Gastrocnemius medialis (tissue), 4 donors: Measurements from ENCODE around the gene ESR1. TPM values are rescaled to one million over a fixed set of nuclear protein-coding genes. Genes with fewer than 3 reads are reported as not detected.

Experiments used
- ATAC-seq, 2 donors: fragments of 150-250 bp; one replicate each; pipeline ENCODE4 v1.9.1; 2016
- DNase-seq, 2 donors: peaks; one replicate each; pipeline ENCODE4 v3.0.0-alpha.2; 2019
- H3K27ac ChIP-seq, 4 donors: fragments of 200-600 bp; sonication (generic); 1 replicate in 1 of 4; 2 replicates in 3 of 4; pipeline ENCODE4 v1.5.1; 2016 to 2018; ENCODE audit warnings: mild to moderate bottlenecking in 2 of 4, moderate library complexity in 1 of 4
- H3K27me3 ChIP-seq, 3 donors: fragments of 200-600 bp; sonication (generic) in 2 of 3; 1 replicate in 1 of 3; 2 replicates in 2 of 3; pipeline versions ENCODE4 v1.5.1 to v1.6.0; 2016 to 2019; ENCODE audit warnings: mild to moderate bottlenecking in 1 of 3, moderate library complexity in 1 of 3
- H3K36me3 ChIP-seq, 2 donors: fragments of 200-600 bp; sonication (generic) in 1 of 2; one replicate each; pipeline ENCODE4 v1.5.1; 2017 to 2018
- H3K4me1 ChIP-seq, 2 donors: fragments of 200-600 bp; sonication (generic) in 1 of 2; one replicate each; pipeline ENCODE4 v1.5.1; 2016 to 2017; ENCODE audit warnings: mild to moderate bottlenecking in 2 of 2
- H3K4me3 ChIP-seq, 4 donors: fragments of 200-600 bp; sonication (generic) in 3 of 4; 1 replicate in 1 of 4; 2 replicates in 3 of 4; pipeline ENCODE4 v1.5.1; 2016 to 2019; ENCODE audit warnings: mild to moderate bottlenecking in 2 of 4
- H3K9me3 ChIP-seq, 3 donors: fragments of 200-600 bp; sonication (generic) in 2 of 3; 1 replicate in 1 of 3; 2 replicates in 2 of 3; pipeline ENCODE4 v1.5.1; 2016 to 2019
- POLR2A ChIP-seq, 2 donors: fragments of 450-650 bp; IDR thresholded peaks; one replicate each; pipeline ENCODE4 v1.6.1; 2017; ENCODE audit warnings: antibody characterized with exemption in 2 of 2, mild to moderate bottlenecking in 2 of 2, moderate library complexity in 2 of 2
- in situ Hi-C, 4 donors: fragments of 200-750 bp; cut with MboI; loops; one replicate each; pipeline versions ENCODE4 v1.15.0 to v1.8.0; 2017; ENCODE audit warnings: low sequenced_read_pairs in 4 of 4
- intact Hi-C: fragments of 100-400 bp; cut with DNase I; formaldehyde crosslinking; loops from one replicate; pipeline ENCODE4 v1.15.1; 2023; ENCODE audit warnings: low total_unique reads
- total RNA-seq, 4 donors: library from RNA; depleted of rRNA; stranded (reverse); fragments of >200 nt; gene quantifications; one replicate each; pipeline versions ENCODE4 v1.1.0 to v1.2.3, GENCODE V29; 2016
- TF ChIP-seq, protein P1 (sequence below), 5 experiments: fragments of 450-650 bp in 3 of 5; fragments of 200-600 bp in 2 of 5; sonication (generic) in 2 of 5; IDR thresholded peaks in 4 of 5; conservative IDR thresholded peaks in 1 of 5; 1 replicate in 4 of 5; 2 replicates in 1 of 5; pipeline ENCODE4 v1.5.1; 2016 to 2019; ENCODE audit warnings: antibody characterized with exemption in 5 of 5, mild to moderate bottlenecking in 3 of 5, moderate library complexity in 3 of 5

The ESR1 gene
- total RNA-seq, 4 donors from 2014 or later = 0.61 to 1.1 (median 1.1) TPM

DNA sequence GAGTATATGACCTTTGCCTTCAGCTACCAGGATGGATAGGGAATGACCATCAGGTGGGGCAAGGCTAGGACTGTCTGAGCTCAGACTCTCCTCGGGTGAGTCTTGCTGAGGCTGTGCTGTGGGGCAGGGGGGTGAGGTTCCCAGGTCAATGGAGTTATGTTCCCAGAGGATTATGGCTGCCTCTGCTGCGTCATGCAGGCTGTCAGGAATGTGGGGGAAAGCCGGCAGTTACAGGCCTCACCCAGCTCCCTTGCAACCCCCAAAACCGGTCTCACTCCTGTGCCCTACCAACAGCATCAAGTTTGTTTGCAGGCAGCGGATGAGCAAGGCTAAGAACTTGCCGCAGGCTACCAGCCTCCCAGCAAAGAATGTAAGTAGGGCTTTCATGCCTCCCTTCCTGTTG lies 93.5 kb downstream of the ESR1 start:
- Histone ChIP-seq H3K9me3 (no peaks in the 10 kb centered on the region), H3K4me3 (no peak overlapping the region), H3K36me3 (no peaks in the 10 kb centered on the region), H3K27me3 (no peaks in the 10 kb centered on the region), H3K27ac (no peak overlapping the region), H3K4me1 (no peaks in the 10 kb centered on the region)
- TF ChIP-seq POLR2A (IDR thresholded peaks at IDR 0.05) = no peak
- TF ChIP-seq, protein P1, sequence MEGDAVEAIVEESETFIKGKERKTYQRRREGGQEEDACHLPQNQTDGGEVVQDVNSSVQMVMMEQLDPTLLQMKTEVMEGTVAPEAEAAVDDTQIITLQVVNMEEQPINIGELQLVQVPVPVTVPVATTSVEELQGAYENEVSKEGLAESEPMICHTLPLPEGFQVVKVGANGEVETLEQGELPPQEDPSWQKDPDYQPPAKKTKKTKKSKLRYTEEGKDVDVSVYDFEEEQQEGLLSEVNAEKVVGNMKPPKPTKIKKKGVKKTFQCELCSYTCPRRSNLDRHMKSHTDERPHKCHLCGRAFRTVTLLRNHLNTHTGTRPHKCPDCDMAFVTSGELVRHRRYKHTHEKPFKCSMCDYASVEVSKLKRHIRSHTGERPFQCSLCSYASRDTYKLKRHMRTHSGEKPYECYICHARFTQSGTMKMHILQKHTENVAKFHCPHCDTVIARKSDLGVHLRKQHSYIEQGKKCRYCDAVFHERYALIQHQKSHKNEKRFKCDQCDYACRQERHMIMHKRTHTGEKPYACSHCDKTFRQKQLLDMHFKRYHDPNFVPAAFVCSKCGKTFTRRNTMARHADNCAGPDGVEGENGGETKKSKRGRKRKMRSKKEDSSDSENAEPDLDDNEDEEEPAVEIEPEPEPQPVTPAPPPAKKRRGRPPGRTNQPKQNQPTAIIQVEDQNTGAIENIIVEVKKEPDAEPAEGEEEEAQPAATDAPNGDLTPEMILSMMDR (IDR thresholded peaks at IDR 0.05 in 4 of 5, conservative IDR thresholded peaks at IDR 0.05 in 1 of 5) = no peak
- no peak for ATAC-seq
- intact Hi-C loops (no loop called here), in situ Hi-C loops (no loop called here)
- no peak for DNase-seq

DNA sequence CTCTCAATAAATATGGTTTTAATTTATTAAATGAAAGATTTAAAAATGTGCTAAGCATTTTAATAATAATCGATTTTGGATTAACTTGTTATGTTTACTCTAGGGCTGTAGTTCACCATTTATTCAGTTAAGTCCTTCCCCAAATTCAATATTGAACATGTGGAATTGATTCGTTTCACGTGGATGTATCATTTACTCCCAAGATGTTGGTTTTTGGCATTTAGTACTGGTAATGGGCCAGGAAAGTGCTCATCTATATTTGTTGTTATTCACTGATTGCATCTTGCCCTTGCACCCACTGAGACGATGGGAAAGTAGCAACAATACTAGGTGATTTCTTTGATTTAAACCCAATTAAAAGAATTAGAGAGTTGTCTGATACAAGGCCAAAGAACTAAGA lies 97.1 kb downstream of the ESR1 start:
- no peak overlapping the region for H3K27ac ChIP-seq
- H3K27me3 ChIP-seq = no peaks in the 10 kb centered on the region
- intact Hi-C loops (no loop called here), in situ Hi-C loops (no loop called here)
- DNase-seq = no peak
- no peak for ATAC-seq
- no peaks in the 10 kb centered on the region for H3K4me1 ChIP-seq
- H3K9me3 ChIP-seq = no peaks in the 10 kb centered on the region
- no peak for TF ChIP-seq POLR2A (IDR thresholded peaks at IDR 0.05)
- TF ChIP-seq, protein P1 (IDR thresholded peaks at IDR 0.05 in 4 of 5, conservative IDR thresholded peaks at IDR 0.05 in 1 of 5) = no peak
- no peaks in the 10 kb centered on the region for H3K36me3 ChIP-seq
- no peak overlapping the region for H3K4me3 ChIP-seq

DNA sequence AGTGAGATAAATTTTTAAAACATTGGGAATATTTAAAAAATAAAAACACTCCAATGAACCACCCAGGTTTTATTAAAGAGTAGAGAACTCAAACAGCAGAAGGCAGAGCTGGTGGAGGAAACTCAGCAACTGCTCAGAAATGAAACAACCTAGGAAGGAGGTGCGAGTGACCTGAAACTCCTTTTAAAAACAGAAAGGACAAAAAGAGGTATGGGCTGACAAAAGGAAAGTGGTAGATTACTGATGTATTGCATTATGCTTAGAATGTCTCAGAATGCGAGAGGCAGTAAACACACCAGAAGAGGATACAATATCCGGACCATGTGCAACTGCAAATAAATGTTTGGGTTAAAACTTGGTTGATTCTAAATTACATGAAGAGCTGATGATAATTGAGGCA lies 97.6 kb downstream of the ESR1 start:
- Histone ChIP-seq H3K27me3 (no peaks in the 10 kb centered on the region), H3K27ac (no peak overlapping the region), H3K36me3 (no peaks in the 10 kb centered on the region), H3K9me3 (no peaks in the 10 kb centered on the region), H3K4me3 (no peak overlapping the region), H3K4me1 (no peaks in the 10 kb centered on the region)
- in situ Hi-C loops (no loop called here), intact Hi-C loops (no loop called here)
- ATAC-seq = no peak
- DNase-seq = no peak
- no peak for TF ChIP-seq POLR2A (IDR thresholded peaks at IDR 0.05)
- TF ChIP-seq, protein P1 (IDR thresholded peaks at IDR 0.05 in 4 of 5, conservative IDR thresholded peaks at IDR 0.05 in 1 of 5) = no peak

DNA sequence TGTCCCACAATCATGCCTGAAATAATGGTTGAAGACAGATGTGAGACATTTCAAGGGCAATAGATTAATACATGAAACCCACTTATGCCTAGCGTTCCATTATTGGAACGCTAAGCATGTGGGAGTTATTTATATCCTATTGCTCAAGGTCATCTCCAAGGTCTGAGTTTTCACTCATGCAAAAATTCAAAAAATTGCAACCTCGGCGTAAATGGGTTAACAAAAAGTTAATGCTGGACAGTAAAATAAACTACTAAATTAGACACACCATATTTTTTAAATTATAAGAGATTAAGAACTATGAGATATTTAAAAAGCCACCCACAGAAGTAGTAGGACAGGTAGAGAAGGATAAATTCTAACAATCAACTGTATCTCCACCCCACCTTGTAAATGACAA lies 98.4 kb downstream of the ESR1 start:
- in situ Hi-C loops = no loop called here
- intact Hi-C loops = no loop called here
- no peak for ATAC-seq

DNA sequence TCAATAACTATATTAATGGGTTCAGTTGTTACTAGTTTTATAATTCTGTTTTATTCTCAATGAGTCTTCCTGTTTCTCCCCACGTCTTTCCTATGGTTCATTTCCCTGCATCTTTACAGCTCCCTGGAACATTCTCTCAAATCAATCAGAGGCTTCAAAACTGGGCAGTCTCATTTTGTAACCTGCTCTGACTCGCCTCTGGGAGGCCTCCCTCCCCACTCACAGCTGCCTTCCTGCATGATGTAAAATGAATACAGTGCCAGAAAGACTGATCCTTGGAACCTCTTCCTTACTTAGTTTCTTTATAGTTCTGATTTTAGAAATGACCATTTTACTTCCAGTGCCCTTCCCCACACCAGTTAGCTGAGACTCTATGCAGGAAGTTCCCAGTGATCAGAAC lies 103.9 kb downstream of the ESR1 start:
- in situ Hi-C loops = no loop called here

More for the DNA sequence above, 98.4 kb downstream of the ESR1 start:
- H3K9me3 ChIP-seq = no peaks in the 10 kb centered on the region
- TF ChIP-seq POLR2A (IDR thresholded peaks at IDR 0.05) = no peak
- TF ChIP-seq, protein P1 (IDR thresholded peaks at IDR 0.05 in 4 of 5, conservative IDR thresholded peaks at IDR 0.05 in 1 of 5) = no peak
- H3K4me1 ChIP-seq = no peaks in the 10 kb centered on the region
- no peaks in the 10 kb centered on the region for H3K27me3 ChIP-seq
- H3K4me3 ChIP-seq = no peak overlapping the region
- H3K27ac ChIP-seq = no peak overlapping the region
- DNase-seq = no peak
- no peaks in the 10 kb centered on the region for H3K36me3 ChIP-seq

More for the DNA sequence above, 103.9 kb downstream of the ESR1 start:
- peaks cover 0 to 10% of the 10 kb centered on the region in 2 donors for H3K4me1 ChIP-seq
- H3K36me3 ChIP-seq = no peaks in the 10 kb centered on the region
- no peaks in the 10 kb centered on the region for H3K27me3 ChIP-seq
- no peak overlapping the region for H3K4me3 ChIP-seq
- intact Hi-C loops = no loop called here
- ATAC-seq (no peak), DNase-seq (no peak)
- no peak overlapping the region for H3K27ac ChIP-seq
- TF ChIP-seq POLR2A (IDR thresholded peaks at IDR 0.05) = no peak
- TF ChIP-seq, protein P1 (IDR thresholded peaks at IDR 0.05 in 4 of 5, conservative IDR thresholded peaks at IDR 0.05 in 1 of 5) = no peak
- H3K9me3 ChIP-seq = no peaks in the 10 kb centered on the region
